Smooth muscle cell (in vitro differentiated cells): ENCODE measurements around the gene ATMIN. TPM values are rescaled to one million over a fixed set of nuclear protein-coding genes. Genes with fewer than 3 reads are reported as not detected.

ENCODE experiments used
- DNase-seq: peaks from one replicate; lab custom pipeline; 2025; ENCODE audit not compliant: unreplicated experiment; lab: John Stamatoyannopoulos, UW
- H2AFZ ChIP-seq: fragments of 200-600 bp; sonication (generic); 2 replicates; pipeline ENCODE4 v1.6.0; 2016; ENCODE audit warnings: antibody characterized with exemption, low read depth, mild to moderate bottlenecking
- H3F3A ChIP-seq: fragments of 200-600 bp; sonication (generic); 2 replicates; pipeline ENCODE4 v1.6.0; 2017; ENCODE audit warnings: antibody characterized with exemption, low read depth
- H3K27ac ChIP-seq: fragments of 200-600 bp; sonication (generic); 2 replicates; pipeline ENCODE4 v1.5.1; 2016; ENCODE audit warnings: low read depth, mild to moderate bottlenecking
- H3K27me3 ChIP-seq: fragments of 200-600 bp; sonication (generic); 2 replicates; pipeline ENCODE4 v1.6.1; 2016; ENCODE audit warnings: low read depth, mild to moderate bottlenecking
- H3K36me3 ChIP-seq: fragments of 200-600 bp; sonication (generic); 2 replicates; pipeline ENCODE4 v1.5.1; 2016; ENCODE audit warnings: low read depth
- H3K4me1 ChIP-seq: fragments of 200-600 bp; sonication (generic); 2 replicates; pipeline ENCODE4 v1.5.1; 2016; ENCODE audit warnings: low read depth
- H3K4me2 ChIP-seq: fragments of 200-600 bp; sonication (generic); 2 replicates; pipeline ENCODE4 v1.6.0; 2016; ENCODE audit warnings: mild to moderate bottlenecking
- H3K4me3 ChIP-seq: fragments of 200-600 bp; sonication (generic); 2 replicates; pipeline ENCODE4 v1.5.1; 2016; ENCODE audit warnings: mild to moderate bottlenecking
- H3K79me2 ChIP-seq: fragments of 200-600 bp; sonication (generic); 2 replicates; pipeline ENCODE4 v1.6.0; 2016; ENCODE audit warnings: low read depth, mild to moderate bottlenecking
- H3K9ac ChIP-seq: fragments of 200-600 bp; sonication (generic); 2 replicates; pipeline ENCODE4 v1.6.0; 2016; ENCODE audit warnings: low read depth
- H3K9me3 ChIP-seq: fragments of 200-600 bp; sonication (generic); replicated peaks from 2 replicates; pipeline ENCODE4 v1.5.1; 2016; ENCODE audit warnings: low read depth
- H4K20me1 ChIP-seq: fragments of 200-600 bp; sonication (generic); 2 replicates; pipeline ENCODE4 v1.6.0; 2016; ENCODE audit warnings: low read depth
- WGBS: methylation state at CpG from one replicate; pipeline ENCODE4 v1.1.7; 2016; ENCODE audit warnings: low lambda C conversion rate; 5-methylcytosine and 5-hydroxymethylcytosine counted together
- polyA plus RNA-seq: library from polyadenylated mRNA; unstranded; fragments of >200 nt; fragmentation: Nextera tagmentation; extraction: Ambion mirVana; gene quantifications from 2 replicates; pipeline ENCODE4 v1.2.1, GENCODE V29; 2016
- total RNA-seq: library from RNA; depleted of rRNA; stranded (reverse); fragments of >200 nt; gene quantifications from 2 replicates; pipeline ENCODE4 v1.2.3, GENCODE V29; 2014
- TF ChIP-seq, protein P1 (sequence below): fragments of 200-600 bp; sonication (generic); IDR thresholded peaks from 2 replicates; pipeline ENCODE4 v1.5.1; 2017; ENCODE audit warnings: borderline replicate concordance, mild to moderate bottlenecking, antibody characterized with exemption; ENCODE audit not compliant: insufficient read depth, poor library complexity, severe bottlenecking

ATMIN gene
- total and polyA plus RNA-seq, 2 experiments from 2014 or later = 28.7 to 38.3 TPM

DNA sequence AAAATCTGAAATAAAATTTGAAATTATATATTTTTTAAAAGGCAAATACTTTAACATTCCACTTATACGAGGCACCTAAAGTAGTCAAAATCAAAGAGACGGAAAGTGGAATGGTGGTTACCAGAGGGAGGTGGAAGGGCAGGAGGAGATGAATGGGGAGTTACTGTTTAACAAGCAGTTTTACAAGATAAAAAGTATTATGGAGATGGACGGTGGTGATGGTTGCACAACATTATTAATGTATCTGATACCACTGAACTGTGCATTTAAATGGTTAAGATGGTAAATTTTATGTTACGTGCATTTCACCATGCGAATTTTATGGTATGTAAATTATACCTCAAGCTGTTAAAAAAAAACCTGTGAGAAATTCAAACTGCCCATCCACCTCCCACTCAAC is 34.3 kb upstream of the ATMIN start:
- DNase-seq = no peak
- H3K4me2 ChIP-seq = no peak overlapping the region

DNA sequence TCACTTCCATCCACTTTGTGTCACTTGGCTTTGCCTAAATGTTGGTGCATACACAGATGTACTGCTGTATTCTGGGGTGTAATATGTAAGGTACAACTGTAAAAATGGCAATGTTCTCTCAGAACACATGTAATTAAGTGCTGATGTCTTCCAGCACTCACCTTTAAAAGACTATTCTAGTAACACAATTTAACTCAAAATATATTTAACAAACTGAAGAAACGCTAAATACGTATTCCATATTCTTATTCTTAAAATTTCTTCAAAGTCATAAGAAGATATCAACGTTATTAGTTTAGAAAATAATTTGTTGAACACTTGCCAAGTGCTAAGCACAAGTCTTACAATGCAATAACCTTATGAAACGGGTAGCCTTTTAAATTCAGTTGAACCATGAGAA is 32.6 kb upstream of the ATMIN start:
- no peak overlapping the region for H3K4me2 ChIP-seq
- WGBS = 93% methylated on average over 4 of the region's 4 CpGs
- TF ChIP-seq, protein P1, sequence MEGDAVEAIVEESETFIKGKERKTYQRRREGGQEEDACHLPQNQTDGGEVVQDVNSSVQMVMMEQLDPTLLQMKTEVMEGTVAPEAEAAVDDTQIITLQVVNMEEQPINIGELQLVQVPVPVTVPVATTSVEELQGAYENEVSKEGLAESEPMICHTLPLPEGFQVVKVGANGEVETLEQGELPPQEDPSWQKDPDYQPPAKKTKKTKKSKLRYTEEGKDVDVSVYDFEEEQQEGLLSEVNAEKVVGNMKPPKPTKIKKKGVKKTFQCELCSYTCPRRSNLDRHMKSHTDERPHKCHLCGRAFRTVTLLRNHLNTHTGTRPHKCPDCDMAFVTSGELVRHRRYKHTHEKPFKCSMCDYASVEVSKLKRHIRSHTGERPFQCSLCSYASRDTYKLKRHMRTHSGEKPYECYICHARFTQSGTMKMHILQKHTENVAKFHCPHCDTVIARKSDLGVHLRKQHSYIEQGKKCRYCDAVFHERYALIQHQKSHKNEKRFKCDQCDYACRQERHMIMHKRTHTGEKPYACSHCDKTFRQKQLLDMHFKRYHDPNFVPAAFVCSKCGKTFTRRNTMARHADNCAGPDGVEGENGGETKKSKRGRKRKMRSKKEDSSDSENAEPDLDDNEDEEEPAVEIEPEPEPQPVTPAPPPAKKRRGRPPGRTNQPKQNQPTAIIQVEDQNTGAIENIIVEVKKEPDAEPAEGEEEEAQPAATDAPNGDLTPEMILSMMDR = no peak
- H3K36me3 ChIP-seq = no peaks in the 10 kb centered on the region
- H3K27ac ChIP-seq = peak overlapping the region; percentile 64
- peaks cover 79% of the 10 kb centered on the region for H3K79me2 ChIP-seq
- H4K20me1 ChIP-seq = peaks cover 57% of the 10 kb centered on the region
- no peak overlapping the region for H3K9ac ChIP-seq
- H3K27me3 ChIP-seq = no peaks in the 10 kb centered on the region
- peaks cover 14% of the 10 kb centered on the region for H3K4me1 ChIP-seq
- no peak overlapping the region for H3K4me3 ChIP-seq
- DNase-seq = no peak
- H3K9me3 ChIP-seq = no peaks in the 10 kb centered on the region
- no peak overlapping the region for H2AFZ ChIP-seq
- H3F3A ChIP-seq = no peaks in the 10 kb centered on the region

More for the DNA sequence above, 34.3 kb upstream of the ATMIN start:
- Histone ChIP-seq H3K36me3 (no peaks in the 10 kb centered on the region), H3F3A (no peaks in the 10 kb centered on the region), H3K79me2 (peaks cover 94% of the 10 kb centered on the region), H3K9me3 (no peaks in the 10 kb centered on the region), H2AFZ (no peak overlapping the region), H3K27ac (no peak overlapping the region), H3K4me1 (peaks cover 14% of the 10 kb centered on the region), H3K4me3 (no peak overlapping the region), H3K27me3 (no peaks in the 10 kb centered on the region), H4K20me1 (peaks cover 64% of the 10 kb centered on the region), H3K9ac (no peak overlapping the region)
- WGBS = 85% methylated on average over 5 of the region's 5 CpGs
- TF ChIP-seq, protein P1 = no peak

DNA sequence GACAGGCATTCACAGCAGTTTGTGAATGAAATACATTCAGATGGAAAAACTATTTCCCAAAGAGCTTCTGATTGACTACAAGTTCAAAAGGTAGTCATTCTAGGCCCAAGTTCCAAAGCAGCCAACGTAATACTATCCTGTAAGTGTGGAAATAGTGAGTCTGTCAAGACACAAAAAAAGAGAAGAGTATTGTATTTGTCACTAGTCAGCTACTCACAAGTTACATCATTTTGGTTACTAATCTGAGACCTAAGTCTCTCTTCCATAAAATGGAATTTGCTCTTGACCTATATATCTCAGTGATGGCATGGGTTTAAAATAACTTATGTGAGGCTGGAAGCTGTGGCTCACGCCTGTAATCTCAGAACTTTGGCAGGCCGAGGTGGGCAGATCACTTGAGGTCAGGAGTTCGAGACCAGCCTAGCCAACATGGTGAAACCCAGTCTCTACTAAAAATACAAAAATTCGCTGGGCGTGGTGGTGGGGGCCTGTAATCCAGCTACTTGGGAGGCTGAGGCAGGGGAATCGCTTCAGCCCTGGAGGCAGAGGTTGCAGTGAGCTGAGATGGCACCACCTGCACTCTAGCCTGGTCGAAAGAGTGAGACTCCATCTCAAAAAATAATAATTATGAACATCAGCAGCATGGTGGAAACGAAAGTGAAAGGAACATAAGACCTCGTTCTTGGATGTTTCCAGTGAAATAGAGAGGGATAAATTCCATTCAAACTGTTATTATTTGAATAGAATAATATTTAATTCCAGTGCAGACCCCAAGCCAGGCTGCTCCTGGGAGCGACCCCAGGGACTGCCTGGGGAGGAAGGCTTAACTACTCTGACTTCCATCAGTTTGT is 31.8 kb upstream of the ATMIN start:
- peaks cover 52% of the 10 kb centered on the region for H4K20me1 ChIP-seq
- no peaks in the 10 kb centered on the region for H3F3A ChIP-seq
- H2AFZ ChIP-seq = no peak overlapping the region
- no peak overlapping the region for H3K4me3 ChIP-seq
- DNase-seq = no peak
- TF ChIP-seq, protein P1 = no peak
- H3K36me3 ChIP-seq = no peaks in the 10 kb centered on the region
- H3K27ac ChIP-seq = peak overlapping the region; percentile 64
- H3K4me1 ChIP-seq = peaks cover 14% of the 10 kb centered on the region
- H3K9me3 ChIP-seq = no peaks in the 10 kb centered on the region
- H3K9ac ChIP-seq = no peak overlapping the region
- peaks cover 77% of the 10 kb centered on the region for H3K79me2 ChIP-seq
- H3K27me3 ChIP-seq = no peaks in the 10 kb centered on the region
- peak overlapping the region; percentile 85 for H3K4me2 ChIP-seq
- WGBS = 71% methylated on average over 11 of the region's 11 CpGs
